Natural killer cell (primary cell): ENCODE measurements around the gene LCE1E. TPM values are rescaled to one million over a fixed set of nuclear protein-coding genes. Genes with fewer than 3 reads are reported as not detected.

ENCODE experiments used
- ATAC-seq, 3 donors: fragments of 150-1000 bp in 2 of 3; fragments of 200-7000 bp in 1 of 3; cut with Tn5 transposase; 1 replicate in 1 of 3; 2 replicates in 2 of 3; pipeline ENCODE4 v1.10.0; 2021; ENCODE audit warnings: mild to moderate bottlenecking in 2 of 3, moderate library complexity in 2 of 3
- DNase-seq, 2 donors: peaks; one replicate each; pipeline versions ENCODE4 v3.0.0 to v3.0.0-alpha.2; 2013 to 2021; ENCODE audit warnings: mixed read lengths in 1 of 2
- H3K27ac ChIP-seq: one replicate; pipeline ENCODE4 v1.5.1; 2013; ENCODE audit warnings: mild to moderate bottlenecking, low read length
- H3K27me3 ChIP-seq: one replicate; pipeline ENCODE4 v1.6.1; 2013; ENCODE audit warnings: low read length; ENCODE audit not compliant: control insufficient read depth, insufficient read depth
- H3K36me3 ChIP-seq: one replicate; pipeline ENCODE4 v1.6.1; 2013; ENCODE audit warnings: low read length; ENCODE audit not compliant: control insufficient read depth, insufficient read depth
- H3K4me1 ChIP-seq: one replicate; pipeline ENCODE4 v1.6.1; 2013; ENCODE audit warnings: low read length; ENCODE audit not compliant: control insufficient read depth, insufficient read depth
- H3K4me3 ChIP-seq: one replicate; pipeline ENCODE4 v1.5.1; 2013; ENCODE audit warnings: low read length
- H3K9me3 ChIP-seq: one replicate; pipeline ENCODE4 v1.6.1; 2013; ENCODE audit warnings: low read length; ENCODE audit not compliant: control insufficient read depth, insufficient read depth
- H3K27ac Mint-ChIP-seq, 2 donors: one replicate each; pipeline ENCODE4 v1.8.0; 2022; ENCODE audit warnings: mild to moderate bottlenecking in 2 of 2, mixed read lengths in 2 of 2, moderate library complexity in 1 of 2
- H3K27me3 Mint-ChIP-seq, 2 donors: one replicate each; pipeline ENCODE4 v1.8.0; 2022; ENCODE audit warnings: low read depth in 2 of 2, mixed read lengths in 2 of 2
- H3K36me3 Mint-ChIP-seq: one replicate; pipeline ENCODE4 v1.8.0; 2022; ENCODE audit warnings: mixed read lengths
- H3K4me1 Mint-ChIP-seq, 2 donors: one replicate each; pipeline ENCODE4 v1.8.0; 2022; ENCODE audit warnings: mixed read lengths in 2 of 2
- H3K4me3 Mint-ChIP-seq: one replicate; pipeline ENCODE4 v1.8.0; 2022; ENCODE audit warnings: mild to moderate bottlenecking, moderate library complexity, mixed read lengths
- H3K9me3 Mint-ChIP-seq, 2 donors: one replicate each; pipeline ENCODE4 v1.8.0; 2022; ENCODE audit warnings: mixed read lengths in 2 of 2
- CTCF ChIP-seq: fragments of 200-600 bp; IDR thresholded peaks from one replicate; pipeline ENCODE4 v1.8.0; 2022; ENCODE audit warnings: antibody characterized with exemption
- WGBS: methylation state at CpG from one replicate; pipeline ENCODE4 v1.1.7; 2013; ENCODE audit warnings: missing lambda C conversion rate; ENCODE audit not compliant: insufficient coverage; 5-methylcytosine and 5-hydroxymethylcytosine counted together
- intact Hi-C: fragments of 100-400 bp; cut with micrococcal nuclease; formaldehyde crosslinking; loops from one replicate; pipeline ENCODE4 v1.14.2; 2022
- total RNA-seq, 4 donors: library from RNA; stranded (reverse); fragments of 120-200 nt in 1 of 4; gene quantifications; one replicate each; pipeline versions ENCODE4 v1.2.3 to v1.2.4, GENCODE V29; 2013 to 2022

The LCE1E gene
- total RNA-seq, 3 donors from 2014 or later (not counting 1 experiment from before 2014, with no cell fraction given) = not detected

GRCh38 chr1:152757747-152758146 is 28.3 kb upstream of the LCE1E start, which contains the start of gene KPRP:
TSS of gene KPRP (plus strand) at chr1:152758025. CDS start at chr1:152759589, 1,564 bp downstream.
- no peak for TF ChIP-seq CTCF
- no peaks in the 10 kb centered on the region for H3K36me3 Mint-ChIP-seq
- Histone ChIP-seq H3K27me3 (peaks cover 2% of the 10 kb centered on the region), H3K36me3 (no peaks in the 10 kb centered on the region), H3K27ac (no peak within 1 kb of the TSS), H3K9me3 (no peaks in the 10 kb centered on the region), H3K4me3 (no peak within 1 kb of the TSS), H3K4me1 (no peaks in the 10 kb centered on the region)
- no peak within 1 kb of the TSS for H3K4me3 Mint-ChIP-seq
- no peaks in the 10 kb centered on the region for H3K4me1 Mint-ChIP-seq
- WGBS = 84% methylated on average over 5 of the region's 6 CpGs
- no peak within 1 kb of the TSS for H3K27ac Mint-ChIP-seq
- H3K9me3 Mint-ChIP-seq = no peaks in the 10 kb centered on the region
- intact Hi-C loops = no loop called here
- DNase-seq = no peak
- ATAC-seq = no peak
- peaks cover 14 to 39% of the 10 kb centered on the region in 2 donors for H3K27me3 Mint-ChIP-seq

- Histone ChIP-seq H3K4me1 (no peaks in the 10 kb centered on the region), H3K27ac (no peak overlapping the region), H3K9me3 (no peaks in the 10 kb centered on the region), H3K4me3 (no peak overlapping the region), H3K27me3 (peaks cover 2% of the 10 kb centered on the region), H3K36me3 (no peaks in the 10 kb centered on the region)
- ATAC-seq = no peak
- Mint-ChIP-seq H3K27ac (no peak overlapping the region), H3K4me3 (no peak overlapping the region), H3K27me3 (peaks cover 13 to 30% of the 10 kb centered on the region in 2 donors), H3K36me3 (no peaks in the 10 kb centered on the region), H3K9me3 (no peaks in the 10 kb centered on the region), H3K4me1 (no peaks in the 10 kb centered on the region)
- no peak for TF ChIP-seq CTCF
- DNase-seq = no peak
- 91% methylated on average over 3 of the region's 4 CpGs for WGBS
- intact Hi-C loops = no loop called here
Observed at GRCh38 chr1:152758636-152759035, 27.4 kb upstream of the LCE1E start.

GRCh38 chr1:152759453-152760173 is 26.4 kb upstream of the LCE1E start:
- H3K27ac ChIP-seq = no peak overlapping the region
- no peak overlapping the region for H3K27ac Mint-ChIP-seq
- intact Hi-C loops = no loop called here
- TF ChIP-seq CTCF = no peak
- peaks cover 2% of the 10 kb centered on the region for H3K27me3 ChIP-seq
- no peaks in the 10 kb centered on the region for H3K4me1 ChIP-seq
- ATAC-seq (peak in 1 of 3 donors; percentile 14), DNase-seq (no peak)
- WGBS = 79% methylated on average over 8 of the region's 8 CpGs
- H3K27me3 Mint-ChIP-seq = peaks cover 13 to 26% of the 10 kb centered on the region in 2 donors
- H3K4me1 Mint-ChIP-seq = no peaks in the 10 kb centered on the region
- H3K4me3 ChIP-seq = no peak overlapping the region
- no peaks in the 10 kb centered on the region for H3K9me3 Mint-ChIP-seq
- H3K4me3 Mint-ChIP-seq = no peak overlapping the region
- no peaks in the 10 kb centered on the region for H3K36me3 Mint-ChIP-seq
- H3K9me3 ChIP-seq = no peaks in the 10 kb centered on the region
- H3K36me3 ChIP-seq = no peaks in the 10 kb centered on the region
